Liver (tissue), 3 donors: ENCODE data around the gene CLN6.

Experiments used
- CTCF ChIP-seq: fragments of 150-350 bp; IDR thresholded peaks from 2 replicates; pipeline ENCODE4 v1.5.1; 2017; ENCODE audit warnings: improper control_type of control experiment, low read depth, low read length; ENCODE audit not compliant: missing input control
- FOXA1 ChIP-seq: IDR thresholded peaks from 2 replicates; pipeline ENCODE4 v1.6.1; 2016; ENCODE audit warnings: antibody characterized with exemption
- GABPA ChIP-seq, 2 donors: IDR thresholded peaks in 1 of 2; conservative IDR thresholded peaks in 1 of 2; 2 replicates each; pipeline ENCODE4 v1.6.1; 2016; ENCODE audit warnings: antibody characterized with exemption in 2 of 2, mild to moderate bottlenecking in 1 of 2, moderate library complexity in 1 of 2
- HNF4A ChIP-seq, 2 donors: conservative IDR thresholded peaks; 2 replicates each; pipeline ENCODE4 v1.6.1; 2016; ENCODE audit warnings: antibody characterized with exemption in 2 of 2, mild to moderate bottlenecking in 2 of 2
- HNF4G ChIP-seq: IDR thresholded peaks from 2 replicates; pipeline ENCODE4 v1.6.1; 2016; ENCODE audit warnings: antibody characterized with exemption
- MAX ChIP-seq: IDR thresholded peaks from 2 replicates; pipeline ENCODE4 v1.6.1; 2016; ENCODE audit warnings: antibody characterized with exemption
- RAD21 ChIP-seq, 2 donors: IDR thresholded peaks; 2 replicates each; pipeline ENCODE4 v1.6.1; 2016; ENCODE audit warnings: antibody characterized with exemption in 2 of 2, mild to moderate bottlenecking in 2 of 2
- REST ChIP-seq: IDR thresholded peaks from 2 replicates; pipeline ENCODE4 v1.6.1; 2016; ENCODE audit warnings: antibody characterized with exemption, mild to moderate bottlenecking
- SP1 ChIP-seq: IDR thresholded peaks from 2 replicates; pipeline ENCODE4 v1.6.1; 2018; ENCODE audit warnings: antibody characterized with exemption, mild to moderate bottlenecking
- TAF1 ChIP-seq: conservative IDR thresholded peaks from 2 replicates; pipeline ENCODE4 v1.6.1; 2016; ENCODE audit warnings: antibody characterized with exemption, mild to moderate bottlenecking
- YY1 ChIP-seq: IDR thresholded peaks from 2 replicates; pipeline ENCODE4 v1.6.1; 2016; ENCODE audit warnings: antibody characterized with exemption, mild to moderate bottlenecking
- ZBTB33 ChIP-seq: IDR thresholded peaks from 2 replicates; pipeline ENCODE4 v1.6.1; 2016; ENCODE audit warnings: antibody characterized with exemption
- donor health status: healthy.
- donor health status: healthy.

GRCh38 chr15:68163191-68163590, 66.3 kb downstream of the CLN6 start:
- no peak for TF ChIP-seq TAF1
- no peak for TF ChIP-seq SP1
- no peak for TF ChIP-seq CTCF
- no peak for TF ChIP-seq RAD21 (IDR thresholded peaks at IDR 0.05)
- TF ChIP-seq ZBTB33 = no peak
- no peak for TF ChIP-seq HNF4G
- TF ChIP-seq YY1 = no peak
- no peak for TF ChIP-seq HNF4A (conservative IDR thresholded peaks at IDR 0.05)
- TF ChIP-seq MAX = no peak
- TF ChIP-seq GABPA (IDR thresholded peaks at IDR 0.05 in 1 of 2, conservative IDR thresholded peaks at IDR 0.05 in 1 of 2) = no peak
- TF ChIP-seq REST = no peak
- no peak for TF ChIP-seq FOXA1
